Endothelial cell of umbilical vein (primary cell): ENCODE measurements around the gene GSTA1. TPM values are rescaled to one million over a fixed set of nuclear protein-coding genes. Genes with fewer than 3 reads are reported as not detected.

ENCODE experiments used
- BruUV-seq: library from RNA; stranded (reverse); fragments of 400-500 nt; replicated peaks from 2 replicates; lab custom pipeline; 2021; lab: Mats Ljungman, UMichigan
- CTCF ChIA-PET: fragments of 300-600, 350-600 bp; sonication (Branson Sonifier 250); formaldehyde crosslinking; loops from one replicate; lab custom pipeline; 2021; ENCODE audit warnings: antibody characterized with exemption, inconsistent platforms; lab: Charles Lee
- POLR2A ChIA-PET: fragments of 300-600, 350-600 bp; sonication (Branson Sonifier 250); formaldehyde crosslinking; loops from one replicate; lab custom pipeline; 2021; ENCODE audit warnings: antibody characterized with exemption, inconsistent platforms; lab: Charles Lee
- DNase-seq: peaks from one replicate; pipeline ENCODE4 v3.0.0-alpha.2; 2011; ENCODE audit warnings: low read depth, low spot score
- FAIRE-seq: peaks from 2 replicates; lab custom pipeline; 2011; peaks lifted over from hg19 to GRCh38; lab: Jason Lieb, UNC
- H2AFZ ChIP-seq: 2 replicates; pipeline ENCODE4 v1.6.0; 2012; ENCODE audit warnings: low read depth, low read length, control low read depth, inconsistent platforms
- H3K27ac ChIP-seq: 2 replicates; pipeline ENCODE4 v1.5.1; 2011; ENCODE audit warnings: low read depth, mild to moderate bottlenecking, control low read depth, low read length, moderate library complexity; ENCODE audit not compliant: insufficient read depth
- H3K27me3 ChIP-seq, 2 experiments: 2 replicates each; pipeline versions ENCODE4 v1.6.0 to v1.6.1; 2011; ENCODE audit warnings: low read length in 2 of 2, mixed read lengths in 1 of 2; ENCODE audit not compliant: control insufficient read depth in 2 of 2, insufficient read depth in 2 of 2
- H3K36me3 ChIP-seq, 2 experiments: 2 replicates in 1 of 2; 3 replicates in 1 of 2; pipeline ENCODE4 v1.5.1; 2011; ENCODE audit warnings: low read length in 2 of 2, mild to moderate bottlenecking in 1 of 2, moderate library complexity in 1 of 2; ENCODE audit not compliant: control insufficient read depth in 2 of 2, insufficient read depth in 2 of 2; ENCODE audit errors: extremely low read depth in 1 of 2
- H3K4me1 ChIP-seq: 3 replicates; pipeline ENCODE4 v1.5.1; 2011; ENCODE audit warnings: mild to moderate bottlenecking, low read length; ENCODE audit not compliant: control insufficient read depth, insufficient read depth; ENCODE audit errors: extremely low read depth
- H3K4me2 ChIP-seq: 2 replicates; pipeline ENCODE4 v1.6.1; 2011; ENCODE audit warnings: low read length, control low read depth, mixed read lengths; ENCODE audit not compliant: insufficient read depth
- H3K4me3 ChIP-seq, 3 experiments: fragments of 200-600 bp in 1 of 3; sonication (generic), shearing (Covaris generic) in 1 of 3; replicated peaks in 1 of 3; 2 replicates each; pipeline ENCODE4 v1.5.1; 2011 to 2016; ENCODE audit warnings: control low read depth in 3 of 3, low read length in 3 of 3, mild to moderate bottlenecking in 2 of 3, inconsistent platforms in 1 of 3, low read depth in 1 of 3, moderate library complexity in 1 of 3; ENCODE audit not compliant: insufficient read depth in 1 of 3
- H3K79me2 ChIP-seq: 2 replicates; pipeline ENCODE4 v1.6.0; 2012; ENCODE audit warnings: low read length, inconsistent platforms; ENCODE audit not compliant: control insufficient read depth, insufficient read depth
- H3K9ac ChIP-seq: replicated peaks from 2 replicates; pipeline ENCODE3; 2011; ENCODE audit warnings: low read length, control low read depth; ENCODE audit not compliant: insufficient read depth; ENCODE audit errors: extremely low read depth
- H3K9me1 ChIP-seq: replicated peaks from 3 replicates; pipeline ENCODE4 v1.6.0; 2011; ENCODE audit warnings: mild to moderate bottlenecking, low read length; ENCODE audit not compliant: control insufficient read depth, insufficient read depth; ENCODE audit errors: extremely low read depth
- H3K9me3 ChIP-seq: replicated peaks from 2 replicates; pipeline ENCODE4 v1.5.1; 2012; ENCODE audit warnings: low read length, inconsistent platforms; ENCODE audit not compliant: control insufficient read depth, insufficient read depth
- H4K20me1 ChIP-seq: replicated peaks from 2 replicates; pipeline ENCODE3; 2011; ENCODE audit warnings: mild to moderate bottlenecking, low read length; ENCODE audit not compliant: control insufficient read depth, insufficient read depth; ENCODE audit errors: extremely low read depth
- CTCF ChIP-seq, 2 donors: IDR thresholded peaks; 1 replicate in 1 of 2; 2 replicates in 1 of 2; pipeline ENCODE4 v1.5.1; 2011; ENCODE audit warnings: low read length in 2 of 2, mild to moderate bottlenecking in 2 of 2, moderate library complexity in 2 of 2, control low read depth in 1 of 2, inconsistent platforms in 1 of 2, low read depth in 1 of 2; ENCODE audit not compliant: insufficient read depth in 1 of 2; ENCODE audit errors: extremely low read depth in 1 of 2
- EZH2 ChIP-seq: IDR thresholded peaks from 2 replicates; pipeline ENCODE4 v1.6.1; 2012; ENCODE audit warnings: borderline replicate concordance, low read depth, mild to moderate bottlenecking, moderate library complexity, low read length, inconsistent platforms; ENCODE audit not compliant: severe bottlenecking
- FOS ChIP-seq: IDR thresholded peaks from 2 replicates; pipeline ENCODE4 v1.6.1; 2011; ENCODE audit warnings: mild to moderate bottlenecking, low read length, moderate library complexity, borderline replicate concordance; ENCODE audit not compliant: insufficient read depth
- GATA2 ChIP-seq: IDR thresholded peaks from 2 replicates; pipeline ENCODE4 v1.7.0; 2011; ENCODE audit warnings: low read depth, mild to moderate bottlenecking, moderate library complexity, mixed read lengths, low read length; ENCODE audit not compliant: insufficient read length, insufficient read depth
- JUN ChIP-seq: IDR thresholded peaks from 2 replicates; pipeline ENCODE4 v1.6.1; 2011; ENCODE audit warnings: borderline replicate concordance, low read depth; ENCODE audit not compliant: insufficient read length, insufficient read depth
- MYC ChIP-seq: IDR thresholded peaks from one replicate; pipeline ENCODE4 v1.6.1; 2011; ENCODE audit warnings: mild to moderate bottlenecking, low read depth, low read length
- POLR2AphosphoS5 ChIP-seq: IDR thresholded peaks from 2 replicates; pipeline ENCODE4 v1.6.1; 2012; ENCODE audit warnings: low read depth, mild to moderate bottlenecking, control low read depth, low read length, moderate library complexity; ENCODE audit not compliant: insufficient read depth
- dilution Hi-C: fragments of 300-500 bp; cut with MboI; formaldehyde crosslinking; loops from one replicate; pipeline ENCODE4 v1.15.0; 2019; ENCODE audit warnings: low sequenced_read_pairs; ENCODE audit not compliant: extremely low pct_ligation_motif_present
- intact Hi-C: fragments of 100-400 bp; cut with micrococcal nuclease; formaldehyde crosslinking; loops from one replicate; pipeline ENCODE4 v1.10.0; 2022
- polyA plus RNA-seq, 4 experiments: library from polyadenylated mRNA; depleted of rRNA in 3 of 4; stranded (reverse) in 3 of 4; unstranded in 1 of 4; fragments of >200 nt; gene quantifications; 2 replicates each; pipeline versions ENCODE4 v1.2.1 to v1.2.3, GENCODE V29; 2011 to 2012; ENCODE audit warnings: missing spikeins in 1 of 4
- total RNA-seq: library from RNA; stranded (reverse); gene quantifications from 2 replicates; pipeline ENCODE4 v1.2.3, GENCODE V29; 2021
- TF ChIP-seq, protein P1 (sequence below): IDR thresholded peaks from 2 replicates; pipeline ENCODE4 v1.6.1; 2011; ENCODE audit not compliant: insufficient read depth, insufficient read length

Gene GSTA1
- total and polyA plus RNA-seq, 2 donors (not counting 3 experiments of a cell fraction or from before 2014, with no cell fraction given), result not detected

DNA sequence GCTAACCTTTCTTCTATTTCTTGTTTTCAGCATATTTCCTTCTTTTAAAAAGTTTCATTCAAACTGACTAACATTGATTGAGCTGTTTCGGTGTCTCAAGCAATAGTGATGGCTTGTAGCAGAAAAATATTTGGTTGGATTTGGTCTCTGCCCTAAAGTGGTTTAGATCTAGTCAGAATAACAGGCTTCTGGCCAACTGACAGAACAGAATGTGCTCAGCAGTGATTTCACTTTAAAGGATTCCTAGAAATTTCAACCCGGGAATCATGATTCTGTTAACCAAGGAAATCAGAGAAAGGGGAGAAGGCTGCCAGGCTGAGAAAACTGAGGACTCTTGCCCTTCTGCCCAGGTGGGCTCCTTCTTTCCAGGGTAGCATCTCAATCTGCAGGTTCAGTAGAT is 16.6 kb upstream of the GSTA1 start:
- H3K9ac ChIP-seq, result no peak overlapping the region
- H3K4me1 ChIP-seq, result no peaks in the 10 kb centered on the region
- TF ChIP-seq GATA2 (no peak), POLR2AphosphoS5 (no peak), JUN (no peak), EZH2 (no peak), FOS (no peak), CTCF (IDR thresholded peaks at IDR 0.05; ENCODE audit: extremely low read depth in 1 of 2, insufficient read depth in 1 of 2, low read depth in 1 of 2, low read length in 2 of 2) (no peak), MYC (no peak)
- TF ChIP-seq, protein P1, sequence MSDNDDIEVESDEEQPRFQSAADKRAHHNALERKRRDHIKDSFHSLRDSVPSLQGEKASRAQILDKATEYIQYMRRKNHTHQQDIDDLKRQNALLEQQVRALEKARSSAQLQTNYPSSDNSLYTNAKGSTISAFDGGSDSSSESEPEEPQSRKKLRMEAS, result no peak
- no peaks in the 10 kb centered on the region for H3K9me1 ChIP-seq
- no peak for FAIRE-seq
- CTCF ChIA-PET, result no interaction called here
- intact Hi-C loops, result no loop called here
- H4K20me1 ChIP-seq, result no peaks in the 10 kb centered on the region
- POLR2A ChIA-PET, result no interaction called here
- no TSS peak for BruUV-seq
- DNase-seq, result no peak
- no peak overlapping the region for H3K4me2 ChIP-seq
- dilution Hi-C loops, result no loop called here
- H3K4me3 ChIP-seq, result no peak overlapping the region
- no peak overlapping the region for H3K27ac ChIP-seq
- H3K27me3 ChIP-seq, result peaks cover 0 to 3% of the 10 kb centered on the region in 2 experiments
- H3K79me2 ChIP-seq, result no peaks in the 10 kb centered on the region
- H2AFZ ChIP-seq, result no peak overlapping the region
- no peaks in the 10 kb centered on the region for H3K9me3 ChIP-seq
- H3K36me3 ChIP-seq, result no peaks in the 10 kb centered on the region
